Hepatocyte (in vitro differentiated cells): ENCODE results near the gene CECR2.

Experiments used
- EZH2 ChIP-seq: fragments of 200-600 bp; sonication (generic); IDR thresholded peaks from 2 replicates; pipeline ENCODE4 v1.6.1; 2016; ENCODE audit warnings: antibody characterized with exemption, mild to moderate bottlenecking, borderline replicate concordance
- EZH2phosphoT487 ChIP-seq: fragments of 200-600 bp; sonication (generic); IDR thresholded peaks from one replicate; pipeline ENCODE4 v1.6.1; 2018; ENCODE audit warnings: antibody characterized with exemption, mild to moderate bottlenecking, low read depth, moderate library complexity; ENCODE audit not compliant: unreplicated experiment, severe bottlenecking
- TF ChIP-seq, protein P1 (sequence below): fragments of 200-600 bp; sonication (generic); IDR thresholded peaks from 2 replicates; pipeline ENCODE4 v1.5.1; 2016; ENCODE audit warnings: antibody characterized with exemption, mild to moderate bottlenecking; ENCODE audit not compliant: poor library complexity

DNA sequence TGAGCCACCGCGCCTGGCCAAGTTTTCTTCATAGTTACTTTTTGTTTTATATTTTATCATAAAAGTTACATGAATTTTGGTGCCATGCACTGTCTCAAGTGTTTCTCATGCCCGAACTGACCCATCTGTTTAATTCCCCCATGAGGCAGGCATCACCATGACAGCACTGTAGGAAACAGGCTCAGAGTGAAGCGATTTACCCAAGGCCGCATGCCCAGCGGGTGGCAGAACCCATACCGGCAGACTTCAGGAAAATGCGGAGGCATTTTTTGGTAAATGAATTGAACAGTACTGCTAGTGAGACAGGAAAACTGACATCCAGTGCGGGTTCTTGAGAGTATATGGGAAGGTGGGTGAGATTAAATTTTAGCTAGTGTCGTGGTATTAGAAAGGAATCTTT lies 19.0 kb downstream of the CECR2 start:
- TF ChIP-seq, protein P1, sequence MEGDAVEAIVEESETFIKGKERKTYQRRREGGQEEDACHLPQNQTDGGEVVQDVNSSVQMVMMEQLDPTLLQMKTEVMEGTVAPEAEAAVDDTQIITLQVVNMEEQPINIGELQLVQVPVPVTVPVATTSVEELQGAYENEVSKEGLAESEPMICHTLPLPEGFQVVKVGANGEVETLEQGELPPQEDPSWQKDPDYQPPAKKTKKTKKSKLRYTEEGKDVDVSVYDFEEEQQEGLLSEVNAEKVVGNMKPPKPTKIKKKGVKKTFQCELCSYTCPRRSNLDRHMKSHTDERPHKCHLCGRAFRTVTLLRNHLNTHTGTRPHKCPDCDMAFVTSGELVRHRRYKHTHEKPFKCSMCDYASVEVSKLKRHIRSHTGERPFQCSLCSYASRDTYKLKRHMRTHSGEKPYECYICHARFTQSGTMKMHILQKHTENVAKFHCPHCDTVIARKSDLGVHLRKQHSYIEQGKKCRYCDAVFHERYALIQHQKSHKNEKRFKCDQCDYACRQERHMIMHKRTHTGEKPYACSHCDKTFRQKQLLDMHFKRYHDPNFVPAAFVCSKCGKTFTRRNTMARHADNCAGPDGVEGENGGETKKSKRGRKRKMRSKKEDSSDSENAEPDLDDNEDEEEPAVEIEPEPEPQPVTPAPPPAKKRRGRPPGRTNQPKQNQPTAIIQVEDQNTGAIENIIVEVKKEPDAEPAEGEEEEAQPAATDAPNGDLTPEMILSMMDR = no peak
- no peak for TF ChIP-seq EZH2
- no peak for TF ChIP-seq EZH2phosphoT487
